ENCODE results near the gene TMEM205. TPM values are rescaled to one million over a fixed set of nuclear protein-coding genes. Genes with fewer than 3 reads are reported as not detected.
"Not testable (repeated sequence)": the region's sequence is repeated elsewhere in the genome, so short reads cannot be mapped to it uniquely, and the experiment has no call there.

The TMEM205 gene
- total RNA-seq, 2 experiments from 2014 or later = 8.8 to 10.4 TPM

- TF ChIP-seq, protein P1, sequence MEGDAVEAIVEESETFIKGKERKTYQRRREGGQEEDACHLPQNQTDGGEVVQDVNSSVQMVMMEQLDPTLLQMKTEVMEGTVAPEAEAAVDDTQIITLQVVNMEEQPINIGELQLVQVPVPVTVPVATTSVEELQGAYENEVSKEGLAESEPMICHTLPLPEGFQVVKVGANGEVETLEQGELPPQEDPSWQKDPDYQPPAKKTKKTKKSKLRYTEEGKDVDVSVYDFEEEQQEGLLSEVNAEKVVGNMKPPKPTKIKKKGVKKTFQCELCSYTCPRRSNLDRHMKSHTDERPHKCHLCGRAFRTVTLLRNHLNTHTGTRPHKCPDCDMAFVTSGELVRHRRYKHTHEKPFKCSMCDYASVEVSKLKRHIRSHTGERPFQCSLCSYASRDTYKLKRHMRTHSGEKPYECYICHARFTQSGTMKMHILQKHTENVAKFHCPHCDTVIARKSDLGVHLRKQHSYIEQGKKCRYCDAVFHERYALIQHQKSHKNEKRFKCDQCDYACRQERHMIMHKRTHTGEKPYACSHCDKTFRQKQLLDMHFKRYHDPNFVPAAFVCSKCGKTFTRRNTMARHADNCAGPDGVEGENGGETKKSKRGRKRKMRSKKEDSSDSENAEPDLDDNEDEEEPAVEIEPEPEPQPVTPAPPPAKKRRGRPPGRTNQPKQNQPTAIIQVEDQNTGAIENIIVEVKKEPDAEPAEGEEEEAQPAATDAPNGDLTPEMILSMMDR (IDR thresholded peaks at IDR 0.05) = no peak
- peak overlapping the region; percentile 69 for H3K4me3 ChIP-seq (ENCODE audit: low read length)
- peaks cover 9% of the 10 kb centered on the region for H3K36me3 Mint-ChIP-seq (ENCODE audit: low read depth)
- CTCF ChIA-PET = interaction anchor here (1.0 to 4.7 kb wide), 8 partner anchors 11 to 103 kb away, joined by 3 to 38 read pairs (median 18); partner anchors contain the start of genes CCDC159, ELAVL3, ODAD3 and PRKCSH
- ATAC-seq (ENCODE audit: poor library complexity) = no peak
- H3K27me3 Mint-ChIP-seq = peaks cover 25% of the 10 kb centered on the region
- H3K27ac Mint-ChIP-seq = peak overlapping the region; percentile 92
- peaks cover 80% of the 10 kb centered on the region for H3K4me1 ChIP-seq (ENCODE audit: insufficient read depth, low read length)
- no peaks in the 10 kb centered on the region for H3K9me3 Mint-ChIP-seq
- peaks cover 14% of the 10 kb centered on the region for H3K36me3 ChIP-seq (ENCODE audit: insufficient read depth, low read length)
- POLR2A ChIA-PET = interaction anchor here (2.1 kb wide), 1 partner anchor 11 kb away, joined by 7 read pairs; no protein-coding TSS in a partner anchor
- no peak for DNase-seq
- peaks cover 47% of the 10 kb centered on the region for H3K4me1 Mint-ChIP-seq (ENCODE audit: low read depth)
- peaks cover 21% of the 10 kb centered on the region in 2 experiments for H3K27me3 ChIP-seq (ENCODE audit: control insufficient read depth in 1 of 2, insufficient read depth in 2 of 2, low read length in 2 of 2)
- H3K27ac ChIP-seq (ENCODE audit: low read depth in 1 of 2, low read length in 2 of 2) = peak overlapping the region; percentile 88 to 92
- H3K4me3 Mint-ChIP-seq = peak overlapping the region; percentile 93
- intact Hi-C loops (cut with DNase I, micrococcal nuclease) = loop anchor here (2.0 to 10.0 kb wide), 9 partner anchors 33 to 508 kb away; partner anchors contain the start of genes ZNF653 (in 2 of the 2), CARM1 (in 1 of the 2), CCDC159 (in 1 of the 2) and ODAD3 (in 1 of the 2)
- H3K9me3 ChIP-seq (ENCODE audit: control insufficient read depth in 1 of 2, insufficient read depth in 1 of 2, low read length in 2 of 2) = peaks cover 0 to 8% of the 10 kb centered on the region in 2 experiments
These were observed 33.8 kb upstream of the TMEM205 start for GRCh38 chr19:11379857-11380350.

GRCh38 chr19:11379269-11379845 is 33.3 kb upstream of the TMEM205 start:
- not testable (repeated sequence) for H3K4me3 Mint-ChIP-seq; H3K27ac Mint-ChIP-seq; H3K27ac ChIP-seq (ENCODE audit: low read depth in 1 of 2, low read length in 2 of 2)

GRCh38 chr19:11378319-11379189 is 32.5 kb upstream of the TMEM205 start:
- Mint-ChIP-seq H3K4me3 (no peak overlapping the region), H3K27me3 (peaks cover 18% of the 10 kb centered on the region), H3K4me1 (ENCODE audit: low read depth) (peaks cover 47% of the 10 kb centered on the region), H3K36me3 (ENCODE audit: low read depth) (peaks cover 9% of the 10 kb centered on the region), H3K9me3 (no peaks in the 10 kb centered on the region), H3K27ac (no peak overlapping the region)
- H3K36me3 ChIP-seq (ENCODE audit: insufficient read depth, low read length) = peaks cover 14% of the 10 kb centered on the region
- intact Hi-C loops (cut with DNase I, micrococcal nuclease) = loop anchor here (5.0 to 10.0 kb wide), 3 partner anchors 126 to 506 kb away; partner anchors contain the start of genes CARM1 (in 1 of the 2), TIMM29 (in 1 of the 2), YIPF2 (in 1 of the 2) and ZNF653 (in 1 of the 2)
- no peak overlapping the region for H3K27ac ChIP-seq (ENCODE audit: low read depth in 1 of 2, low read length in 2 of 2)
- TF ChIP-seq, protein P1 (IDR thresholded peaks at IDR 0.05) = no peak
- CTCF ChIA-PET = interaction anchor here (1.3 kb wide), 1 partner anchor 56 kb away, joined by 7 read pairs; the partner anchor contains the start of gene ODAD3
- H3K9me3 ChIP-seq (ENCODE audit: control insufficient read depth in 1 of 2, insufficient read depth in 1 of 2, low read length in 2 of 2) = peaks cover 0 to 8% of the 10 kb centered on the region in 2 experiments
- ATAC-seq (ENCODE audit: poor library complexity) (no peak), DNase-seq (peak in 3 of 14 experiments; percentile 22 to 46 (median 36))
- peaks cover 80% of the 10 kb centered on the region for H3K4me1 ChIP-seq (ENCODE audit: insufficient read depth, low read length)
- POLR2A ChIA-PET = no interaction called here
- no peak overlapping the region for H3K4me3 ChIP-seq (ENCODE audit: low read length)
- H3K27me3 ChIP-seq (ENCODE audit: control insufficient read depth in 1 of 2, insufficient read depth in 2 of 2, low read length in 2 of 2) = peaks cover 12 to 13% of the 10 kb centered on the region in 2 experiments

More at GRCh38 chr19:11379269-11379845, 33.3 kb upstream of the TMEM205 start:
- DNase-seq; H3K36me3 Mint-ChIP-seq (ENCODE audit: low read depth); H3K9me3 Mint-ChIP-seq; ATAC-seq (ENCODE audit: poor library complexity); H3K4me3 ChIP-seq (ENCODE audit: low read length); H3K9me3 ChIP-seq (ENCODE audit: control insufficient read depth in 1 of 2, insufficient read depth in 1 of 2, low read length in 2 of 2): not testable (repeated sequence)
- CTCF ChIA-PET = interaction anchor here (2.6 kb wide), 1 partner anchor 57 kb away, joined by 38 read pairs; the partner anchor contains the start of genes ODAD3 and PRKCSH
- peaks cover 80% of the 10 kb centered on the region for H3K4me1 ChIP-seq (ENCODE audit: insufficient read depth, low read length)
- intact Hi-C loops (cut with DNase I, micrococcal nuclease) = loop anchor here (5.0 to 10.0 kb wide), 3 partner anchors 125 to 507 kb away; partner anchors contain the start of genes CARM1 (in 1 of the 2), TIMM29 (in 1 of the 2), YIPF2 (in 1 of the 2) and ZNF653 (in 1 of the 2)
- H3K27me3 Mint-ChIP-seq = peaks cover 20% of the 10 kb centered on the region
- peaks cover 14% of the 10 kb centered on the region for H3K36me3 ChIP-seq (ENCODE audit: insufficient read depth, low read length)
- POLR2A ChIA-PET = interaction anchor here (2.1 kb wide), 1 partner anchor 12 kb away, joined by 7 read pairs; no protein-coding TSS in a partner anchor
- peaks cover 20 to 21% of the 10 kb centered on the region in 2 experiments for H3K27me3 ChIP-seq (ENCODE audit: control insufficient read depth in 1 of 2, insufficient read depth in 2 of 2, low read length in 2 of 2)
- H3K4me1 Mint-ChIP-seq (ENCODE audit: low read depth) = peaks cover 47% of the 10 kb centered on the region

Data from CD4-positive, alpha-beta T cell (primary cell).